T-helper 1 cell treated with Interleukin-12 subunit alpha and Interleukin-12 subunit beta and Interleukin-4 antibody, amounts not matched to agents 30 μg/mL and 1 μg/mL, for 36 hours (primary cell): ENCODE results near the gene NOMO2.
"Not testable (repeated sequence)": the region's sequence is repeated elsewhere in the genome, so short reads cannot be mapped to it uniquely, and the experiment has no call there.

Source experiments
- H3K27ac Mint-ChIP-seq: one replicate; pipeline ENCODE4 v1.8.0; 2021; ENCODE audit warnings: mild to moderate bottlenecking, mixed read lengths
- H3K27me3 Mint-ChIP-seq: one replicate; pipeline ENCODE4 v1.8.0; 2021; ENCODE audit warnings: low read depth, mixed read lengths
- H3K36me3 Mint-ChIP-seq: one replicate; pipeline ENCODE4 v1.8.0; 2021; ENCODE audit warnings: low read depth, mixed read lengths
- H3K4me1 Mint-ChIP-seq: one replicate; pipeline ENCODE4 v1.8.0; 2021; ENCODE audit warnings: low read depth, mixed read lengths
- H3K4me3 Mint-ChIP-seq: one replicate; pipeline ENCODE4 v1.8.0; 2021; ENCODE audit warnings: mild to moderate bottlenecking, moderate library complexity, mixed read lengths
- H3K9me3 Mint-ChIP-seq: one replicate; pipeline ENCODE4 v1.8.0; 2021; ENCODE audit warnings: mixed read lengths

Gene NOMO2

GRCh38 chr16:18561727-18562314, at the start of gene NOMO2:
Gene NOMO2 (minus strand): TSS chr16:18562097. CDS start chr16:18562040, 57 bp downstream.
- H3K27me3 Mint-ChIP-seq, H3K27ac Mint-ChIP-seq, H3K36me3 Mint-ChIP-seq, H3K9me3 Mint-ChIP-seq, H3K4me1 Mint-ChIP-seq: not testable (repeated sequence)
- peak within 1 kb of the TSS; percentile 62 for H3K4me3 Mint-ChIP-seq

- H3K27ac Mint-ChIP-seq, H3K9me3 Mint-ChIP-seq, H3K4me1 Mint-ChIP-seq, H3K27me3 Mint-ChIP-seq, H3K4me3 Mint-ChIP-seq, H3K36me3 Mint-ChIP-seq: not testable (repeated sequence)
These were observed 48.4 kb upstream of the NOMO2 start for GRCh38 chr16:18610147-18610803.

GRCh38 chr16:18608271-18608670, 46.4 kb upstream of the NOMO2 start:
- H3K27ac Mint-ChIP-seq, H3K27me3 Mint-ChIP-seq, H3K4me1 Mint-ChIP-seq, H3K4me3 Mint-ChIP-seq, H3K36me3 Mint-ChIP-seq, H3K9me3 Mint-ChIP-seq: not testable (repeated sequence)

- H3K9me3 Mint-ChIP-seq, H3K27me3 Mint-ChIP-seq, H3K27ac Mint-ChIP-seq, H3K4me1 Mint-ChIP-seq, H3K36me3 Mint-ChIP-seq, H3K4me3 Mint-ChIP-seq: not testable (repeated sequence)
These were observed 41.8 kb upstream of the NOMO2 start for GRCh38 chr16:18603572-18604246.

- H3K4me1 Mint-ChIP-seq, H3K9me3 Mint-ChIP-seq, H3K4me3 Mint-ChIP-seq, H3K36me3 Mint-ChIP-seq, H3K27ac Mint-ChIP-seq, H3K27me3 Mint-ChIP-seq: not testable (repeated sequence)
These were observed 36.7 kb upstream of the NOMO2 start for GRCh38 chr16:18598582-18598981.

- not testable (repeated sequence) for H3K4me3 Mint-ChIP-seq, H3K27ac Mint-ChIP-seq, H3K27me3 Mint-ChIP-seq, H3K9me3 Mint-ChIP-seq, H3K36me3 Mint-ChIP-seq, H3K4me1 Mint-ChIP-seq
These were observed 35.8 kb upstream of the NOMO2 start for GRCh38 chr16:18597734-18598133.

- not testable (repeated sequence) for H3K27me3 Mint-ChIP-seq, H3K4me1 Mint-ChIP-seq, H3K4me3 Mint-ChIP-seq, H3K9me3 Mint-ChIP-seq, H3K36me3 Mint-ChIP-seq, H3K27ac Mint-ChIP-seq
These were observed 35.4 kb upstream of the NOMO2 start for GRCh38 chr16:18597319-18597718.

- H3K27ac Mint-ChIP-seq, H3K4me3 Mint-ChIP-seq, H3K4me1 Mint-ChIP-seq, H3K9me3 Mint-ChIP-seq, H3K27me3 Mint-ChIP-seq, H3K36me3 Mint-ChIP-seq: not testable (repeated sequence)
These were observed 33.9 kb upstream of the NOMO2 start for GRCh38 chr16:18595796-18596195.

GRCh38 chr16:18594880-18595279, 33.0 kb upstream of the NOMO2 start:
- H3K27ac Mint-ChIP-seq, H3K4me1 Mint-ChIP-seq, H3K9me3 Mint-ChIP-seq, H3K36me3 Mint-ChIP-seq, H3K4me3 Mint-ChIP-seq, H3K27me3 Mint-ChIP-seq: not testable (repeated sequence)

- H3K36me3 Mint-ChIP-seq, H3K4me1 Mint-ChIP-seq, H3K9me3 Mint-ChIP-seq, H3K27me3 Mint-ChIP-seq, H3K4me3 Mint-ChIP-seq, H3K27ac Mint-ChIP-seq: not testable (repeated sequence)
These were observed 32.0 kb upstream of the NOMO2 start for GRCh38 chr16:18593904-18594303.

- H3K27me3 Mint-ChIP-seq, H3K4me1 Mint-ChIP-seq, H3K36me3 Mint-ChIP-seq, H3K9me3 Mint-ChIP-seq, H3K27ac Mint-ChIP-seq, H3K4me3 Mint-ChIP-seq: not testable (repeated sequence)
These were observed 31.1 kb upstream of the NOMO2 start for GRCh38 chr16:18592982-18593381.

GRCh38 chr16:18591908-18592307, 30.0 kb upstream of the NOMO2 start:
- H3K9me3 Mint-ChIP-seq = not testable (repeated sequence)

GRCh38 chr16:18591441-18591840, 29.5 kb upstream of the NOMO2 start:
- H3K4me1 Mint-ChIP-seq, H3K27me3 Mint-ChIP-seq, H3K36me3 Mint-ChIP-seq, H3K4me3 Mint-ChIP-seq, H3K27ac Mint-ChIP-seq, H3K9me3 Mint-ChIP-seq: not testable (repeated sequence)

More at GRCh38 chr16:18591908-18592307, 30.0 kb upstream of the NOMO2 start:
- H3K36me3 Mint-ChIP-seq, H3K27ac Mint-ChIP-seq, H3K27me3 Mint-ChIP-seq, H3K4me3 Mint-ChIP-seq, H3K4me1 Mint-ChIP-seq: not testable (repeated sequence)

- not testable (repeated sequence) for H3K9me3 Mint-ChIP-seq, H3K4me3 Mint-ChIP-seq, H3K36me3 Mint-ChIP-seq, H3K27me3 Mint-ChIP-seq, H3K4me1 Mint-ChIP-seq, H3K27ac Mint-ChIP-seq
These were observed 27.9 kb upstream of the NOMO2 start for GRCh38 chr16:18589806-18590205.

GRCh38 chr16:18586560-18587540, 25.0 kb upstream of the NOMO2 start:
- H3K4me1 Mint-ChIP-seq, H3K27ac Mint-ChIP-seq: not testable (repeated sequence)

More at GRCh38 chr16:18586560-18587540, 25.0 kb upstream of the NOMO2 start:
- not testable (repeated sequence) for H3K36me3 Mint-ChIP-seq, H3K9me3 Mint-ChIP-seq, H3K4me3 Mint-ChIP-seq, H3K27me3 Mint-ChIP-seq
